Activated CD4-positive, CD25-positive, alpha-beta regulatory T cell treated with anti-CD3 and anti-CD28 coated beads, Interleukin-2, amount 50 U/mL, for 72 hours (primary cell): ENCODE measurements around the gene COL2A1.

ENCODE experiments used
- DNase-seq: peaks from one replicate; pipeline ENCODE4 v3.0.0; 2021

The COL2A1 gene

DNA sequence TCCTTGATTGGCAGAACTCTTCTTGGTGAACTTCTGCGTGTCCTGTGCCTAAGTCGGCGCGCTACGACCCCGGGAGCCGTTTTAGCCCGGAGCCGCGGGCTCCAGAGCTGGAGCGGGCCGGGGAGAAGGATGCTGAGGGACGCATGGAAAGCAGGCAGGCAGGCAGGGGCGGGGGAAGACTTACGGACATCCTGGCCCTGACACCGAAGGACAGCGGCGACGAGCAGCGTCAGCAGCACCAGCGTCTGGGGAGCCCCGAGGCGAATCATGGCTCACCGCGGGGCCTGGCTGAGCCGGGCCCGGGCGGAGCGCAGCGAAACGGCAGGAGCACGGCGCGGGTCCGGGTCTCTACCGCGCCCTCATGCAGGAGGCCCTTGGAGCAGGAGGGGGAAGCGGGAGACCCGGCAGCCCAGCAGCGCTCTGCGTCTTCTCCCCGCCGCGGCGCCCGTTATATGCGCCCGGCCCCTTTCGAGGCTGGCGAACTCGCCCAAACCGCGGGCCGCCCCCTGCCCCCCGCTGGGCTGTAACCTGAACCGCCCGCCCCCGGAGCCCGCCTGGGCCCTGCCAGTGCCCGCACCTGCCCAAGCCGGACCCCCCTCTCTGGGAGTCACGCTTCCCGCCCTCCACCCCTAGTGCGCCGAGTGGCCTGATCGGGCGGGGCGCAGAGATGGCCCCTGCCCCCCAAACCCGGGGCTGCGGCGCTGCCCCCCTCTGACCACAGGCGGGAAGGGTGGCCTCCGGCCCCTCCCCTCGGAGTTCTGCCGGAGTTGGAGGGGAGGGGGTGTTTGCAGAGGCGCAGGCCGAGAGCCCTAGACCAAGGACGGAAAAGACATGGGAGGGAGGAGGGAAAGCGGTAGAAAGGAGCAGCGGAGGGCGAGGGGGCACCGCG is at the start of gene COL2A1:
Gene COL2A1, minus strand, starts transcription at position 424 of the 889 bp plus-strand sequence. Its CDS starts 155 bp downstream, at position 269.
- DNase-seq = peak; percentile 41

DNA sequence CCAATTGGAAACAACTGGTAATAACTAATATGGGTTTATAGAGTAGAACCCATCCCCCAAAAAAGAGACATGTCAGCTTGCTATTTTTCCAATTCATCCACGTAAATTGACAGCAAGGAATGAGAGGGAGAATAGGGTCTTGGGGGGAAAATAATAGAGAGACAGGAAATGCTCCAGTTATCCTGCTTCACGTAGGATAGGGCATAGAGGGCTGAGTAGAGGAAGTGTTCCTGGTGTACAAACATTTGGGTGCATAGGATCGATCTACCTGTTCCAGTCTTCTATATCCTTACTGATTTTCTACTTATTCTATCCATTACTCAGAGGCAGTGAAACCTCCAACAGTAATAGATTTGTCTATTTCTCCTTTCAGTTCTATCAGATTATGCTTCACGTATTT is 49.6 kb upstream of the COL2A1 start:
- no peak for DNase-seq

DNA sequence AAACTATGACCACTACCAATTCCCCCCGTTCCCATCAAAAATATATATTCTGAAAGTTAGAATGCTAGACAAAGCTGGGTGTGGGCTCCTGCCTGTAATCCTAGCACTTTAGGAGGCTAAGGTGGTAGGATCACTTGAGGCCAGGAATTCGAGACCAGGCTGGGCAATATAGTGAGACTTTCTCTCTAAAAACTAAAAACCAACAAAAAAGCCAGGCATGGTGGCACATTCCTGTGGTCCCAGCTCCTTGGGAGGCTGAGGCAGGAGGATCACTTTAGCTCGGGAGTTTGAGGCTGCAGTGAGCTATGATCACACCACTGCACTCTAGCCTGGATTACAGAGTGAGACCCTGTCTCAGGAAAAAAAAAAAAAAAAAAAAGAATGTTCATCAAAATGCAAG is 48.8 kb upstream of the COL2A1 start:
- no peak for DNase-seq

DNA sequence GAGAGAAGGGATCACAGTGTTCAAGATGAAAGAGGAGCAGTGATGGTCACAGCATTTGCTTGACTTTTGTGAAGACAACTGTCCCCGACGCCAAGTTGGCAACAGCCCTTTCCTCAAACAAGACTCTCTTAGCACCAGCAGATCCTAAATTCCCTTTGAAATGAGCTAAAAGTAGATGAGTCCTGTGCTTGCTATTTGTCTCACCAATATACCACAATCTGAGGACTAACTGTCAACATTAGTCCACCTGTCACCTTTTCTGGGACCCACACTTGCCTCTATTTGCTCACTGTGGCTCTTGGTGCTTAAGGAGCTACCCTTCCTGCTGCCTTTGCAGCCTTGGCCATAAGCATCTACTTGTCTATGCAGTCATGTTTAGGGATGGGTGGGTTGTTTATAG is 47.4 kb upstream of the COL2A1 start:
- no peak for DNase-seq

DNA sequence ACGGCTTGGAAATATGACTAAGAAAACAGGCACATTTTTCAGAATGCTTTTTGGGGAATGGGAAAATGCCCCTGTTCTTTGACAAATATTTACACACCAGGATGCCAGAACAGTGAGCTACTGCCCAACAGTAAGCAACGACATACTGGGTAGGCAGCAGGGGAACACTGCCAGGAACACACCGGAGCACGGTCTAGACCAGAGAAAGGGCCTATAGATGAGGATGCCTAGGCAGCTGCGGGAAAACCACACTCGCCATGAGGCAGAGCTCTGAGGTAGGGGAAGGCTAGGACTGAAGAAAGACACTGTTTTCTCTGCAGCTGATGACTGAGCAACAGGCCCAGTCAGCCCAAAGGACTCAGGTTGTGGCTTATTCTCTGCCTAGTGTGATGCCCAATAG is 45.9 kb upstream of the COL2A1 start:
- DNase-seq = no peak

DNA sequence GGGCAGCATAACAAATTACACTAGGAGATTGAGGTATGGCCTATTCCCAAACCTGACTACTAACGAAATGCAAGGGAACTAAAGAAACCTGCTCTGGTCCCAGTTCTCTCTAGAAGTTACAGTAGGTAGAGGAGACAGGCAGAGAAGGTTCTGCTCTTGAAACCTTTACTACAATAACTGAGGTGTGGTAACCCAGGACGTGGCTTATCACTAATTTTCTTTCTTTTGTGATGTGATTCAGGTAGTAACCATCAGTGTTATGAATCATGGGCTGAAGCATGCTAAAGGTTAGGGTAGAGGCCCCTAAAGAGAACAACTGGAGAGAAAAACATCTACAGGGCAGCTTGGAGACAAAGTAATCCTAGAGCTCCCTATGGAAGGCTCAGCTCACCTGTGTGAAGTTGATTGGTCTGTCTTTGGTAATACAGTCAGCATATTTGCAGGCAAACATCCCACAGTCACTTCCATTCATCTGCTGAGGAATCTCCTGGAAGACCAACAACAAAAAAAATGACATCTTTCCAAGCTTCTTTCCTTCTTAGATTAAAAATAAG is 41.8 kb upstream of the COL2A1 start:
- no peak for DNase-seq

DNA sequence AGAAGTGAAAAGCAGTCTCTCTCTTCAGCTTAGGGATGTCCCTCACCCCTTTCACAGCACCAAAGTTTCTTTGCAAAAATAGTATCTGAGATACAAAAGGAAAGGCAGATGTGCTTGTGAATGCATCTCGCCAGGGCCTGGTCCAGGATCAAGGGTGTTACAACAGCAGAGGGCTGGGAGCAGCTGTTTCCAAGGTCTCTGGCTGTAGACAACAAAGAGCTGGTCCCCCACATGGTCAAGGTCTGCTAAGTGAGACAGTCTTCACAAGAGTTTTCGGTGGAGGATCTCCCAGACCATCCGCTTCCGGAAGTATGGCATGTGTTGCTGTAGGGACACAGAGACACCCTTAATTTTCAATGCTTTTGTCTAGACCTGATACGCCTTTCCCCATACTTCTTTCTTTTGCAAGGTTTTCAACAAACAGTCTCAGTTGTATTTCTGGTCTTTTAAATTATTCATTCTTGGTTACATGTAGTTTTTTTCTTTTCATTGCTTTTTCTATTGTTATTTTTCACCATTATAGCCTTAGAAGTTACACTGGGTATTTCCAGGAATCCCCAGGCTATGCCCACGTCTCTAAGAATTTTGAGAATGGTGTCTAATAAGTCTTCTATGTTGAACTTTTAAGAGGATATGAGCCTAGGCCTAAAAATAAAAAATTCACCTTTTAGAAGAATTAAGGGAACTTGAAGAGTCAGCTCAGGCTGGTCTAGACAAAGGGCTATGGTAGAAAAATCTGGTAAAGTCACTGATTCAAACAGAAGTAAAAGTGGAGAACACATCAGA is 41.0 kb upstream of the COL2A1 start:
- no peak for DNase-seq

DNA sequence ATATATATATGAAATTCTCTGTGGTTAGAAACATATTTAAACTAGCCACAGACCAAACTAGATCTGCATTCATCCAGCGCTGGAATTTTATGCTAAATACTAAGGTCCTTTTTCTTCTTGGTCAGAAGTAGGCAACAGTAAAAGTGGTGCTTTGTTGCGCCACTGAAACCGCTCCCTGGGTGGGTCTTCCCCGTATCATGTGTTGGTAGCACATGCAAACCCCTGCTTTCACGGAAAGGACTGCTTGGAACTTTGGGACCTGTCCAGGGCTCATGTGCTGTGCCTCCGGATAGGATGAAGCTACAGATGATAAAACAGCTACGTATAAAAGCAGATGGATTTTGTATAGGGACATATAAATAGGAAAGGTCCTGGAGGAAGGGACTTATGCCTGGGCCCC is 40.1 kb upstream of the COL2A1 start:
- no peak for DNase-seq

DNA sequence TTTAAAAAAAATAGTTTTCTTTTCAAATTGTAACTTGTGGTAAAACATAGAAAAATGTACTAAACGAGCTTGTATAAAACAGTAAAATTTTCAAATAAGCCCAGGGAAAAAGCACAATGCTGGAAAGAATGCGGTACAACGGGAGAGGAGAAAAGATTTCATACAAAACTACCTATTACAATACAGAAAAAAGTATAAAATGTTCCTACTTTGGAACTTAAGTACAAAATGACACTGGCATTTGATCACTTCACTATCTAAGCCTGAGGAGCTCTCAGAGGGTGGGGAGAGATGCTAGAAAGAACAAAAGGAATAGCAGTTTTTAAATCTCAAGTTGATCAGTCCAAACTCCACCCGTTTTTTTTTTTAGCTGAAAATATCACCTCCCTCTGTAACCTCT is 39.5 kb upstream of the COL2A1 start:
- DNase-seq = no peak

DNA sequence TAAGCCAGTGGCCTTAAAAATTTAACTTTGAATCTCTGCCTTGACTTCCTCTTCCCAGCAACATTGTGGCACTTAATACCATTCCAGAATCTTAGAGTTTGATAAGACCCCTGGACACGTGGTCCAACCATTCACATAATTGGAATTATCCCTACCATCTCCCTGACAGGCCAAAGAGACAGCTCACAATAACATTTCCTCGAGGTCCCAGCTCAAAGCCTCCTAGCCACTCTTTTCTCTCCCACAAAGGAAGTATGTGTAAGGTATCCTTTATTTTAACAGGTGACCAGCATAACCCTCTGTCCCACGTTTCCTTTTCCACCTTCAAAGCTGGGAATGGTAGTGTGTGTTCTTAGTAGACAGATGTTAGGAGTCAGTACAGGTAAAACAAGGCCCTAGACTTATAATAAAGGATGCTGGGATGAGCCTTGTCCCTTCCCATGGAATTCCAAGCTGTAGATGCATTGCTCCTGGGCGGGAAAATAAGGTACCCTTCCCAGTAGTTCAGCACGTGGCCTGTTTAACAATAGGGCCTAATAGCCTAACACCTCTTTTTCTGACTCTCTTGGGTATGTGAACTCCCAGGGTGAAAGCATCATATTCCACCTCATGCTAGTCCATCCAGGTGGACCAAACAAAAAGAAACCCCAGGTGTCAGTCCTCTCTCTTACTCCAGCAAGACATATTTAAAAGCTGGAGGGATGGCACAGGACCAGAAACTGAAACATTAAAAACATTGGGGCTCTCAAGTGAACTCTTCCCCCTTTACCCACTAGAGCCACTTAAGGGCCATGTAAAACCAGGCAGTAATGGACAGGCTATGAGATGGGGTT is 37.5 kb upstream of the COL2A1 start:
- DNase-seq = no peak

DNA sequence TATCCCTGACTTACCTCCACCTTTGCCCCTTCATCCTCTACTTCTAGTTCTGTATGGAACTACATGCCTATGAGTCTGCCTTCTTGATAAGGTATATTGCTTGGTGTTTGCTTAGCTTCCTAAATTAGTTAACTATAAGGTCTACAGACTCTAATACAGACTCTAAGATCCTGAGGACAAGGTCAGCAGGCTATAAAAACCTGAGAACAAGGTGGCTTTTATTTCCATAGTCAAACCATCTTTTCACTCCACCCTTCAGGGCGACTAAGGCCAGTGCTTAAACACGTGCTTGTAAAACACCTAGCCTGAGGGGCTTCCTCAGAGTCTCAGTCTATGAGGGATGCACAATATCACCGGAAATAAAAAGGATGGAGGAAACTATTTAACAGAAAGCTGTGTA is 36.1 kb upstream of the COL2A1 start:
- no peak for DNase-seq

DNA sequence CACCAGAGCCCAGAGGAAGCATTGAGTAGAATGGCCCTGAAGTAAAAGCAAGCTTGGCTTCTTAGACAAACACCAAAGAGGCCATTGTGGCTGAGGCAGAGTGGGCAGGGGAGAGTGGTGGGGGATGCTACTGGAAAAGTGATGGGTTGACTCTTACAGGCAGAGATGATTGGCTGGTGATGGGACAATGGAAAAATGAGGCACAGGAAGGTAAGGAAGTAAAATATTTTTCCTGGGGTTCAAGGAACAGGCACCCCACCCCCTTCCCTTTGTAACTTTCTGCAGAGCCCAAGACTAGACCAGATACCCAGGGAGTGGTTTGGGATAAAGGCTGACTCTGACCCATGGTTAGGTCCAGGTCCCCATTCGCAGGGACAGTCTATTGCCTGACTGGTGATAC is 34.9 kb upstream of the COL2A1 start:
- DNase-seq = no peak

DNA sequence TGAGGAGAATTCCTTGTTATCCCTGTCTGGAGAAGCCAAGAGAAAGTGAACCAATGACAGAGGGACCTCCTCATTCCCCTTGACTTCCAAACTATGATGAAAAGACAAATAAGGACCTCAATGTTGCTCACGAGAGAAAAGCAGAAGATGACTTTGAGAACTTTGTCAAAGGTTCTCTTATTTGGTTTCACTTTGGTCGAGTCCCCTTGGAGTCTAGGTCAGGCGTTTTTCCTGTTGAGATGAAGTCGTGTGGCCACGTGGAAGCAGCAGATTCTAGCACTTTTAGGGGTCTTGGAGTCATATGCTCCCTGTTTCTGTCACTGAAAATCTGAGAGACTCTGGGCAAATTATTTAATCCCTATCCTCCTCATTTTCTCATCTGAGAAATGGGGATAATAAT is 33.8 kb upstream of the COL2A1 start:
- no peak for DNase-seq

DNA sequence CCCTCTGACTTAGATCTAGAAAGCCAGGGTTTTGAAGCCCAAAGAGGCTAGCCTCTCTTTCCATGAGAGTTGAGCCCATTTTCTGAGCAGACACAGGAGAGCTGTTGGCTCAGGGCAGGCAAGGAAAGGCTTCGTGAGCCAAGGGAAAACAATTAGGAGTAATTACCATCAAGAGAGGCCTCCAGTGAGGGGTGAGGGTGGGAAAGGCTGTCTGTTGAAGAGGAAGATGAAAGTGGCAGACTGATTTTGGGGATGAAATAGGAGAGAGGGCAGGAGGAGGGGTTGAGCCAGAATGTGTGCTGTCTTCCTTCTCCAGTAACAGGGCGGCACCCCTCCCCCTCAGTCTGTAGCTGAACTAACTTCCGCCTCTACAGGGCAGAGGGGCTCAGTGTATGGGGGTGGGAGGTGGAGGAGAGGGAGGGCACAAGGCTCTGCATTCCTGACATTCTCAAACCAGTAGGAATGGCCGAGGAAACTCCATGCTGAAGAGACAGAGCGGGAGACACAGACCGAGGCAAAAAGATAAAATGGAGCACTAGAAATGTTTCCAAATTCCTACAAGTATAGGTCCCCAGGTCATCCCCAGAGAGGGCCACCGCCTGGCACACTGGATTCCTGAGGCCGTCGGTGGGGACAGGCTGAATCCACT is 33.1 kb upstream of the COL2A1 start:
- DNase-seq = no peak

DNA sequence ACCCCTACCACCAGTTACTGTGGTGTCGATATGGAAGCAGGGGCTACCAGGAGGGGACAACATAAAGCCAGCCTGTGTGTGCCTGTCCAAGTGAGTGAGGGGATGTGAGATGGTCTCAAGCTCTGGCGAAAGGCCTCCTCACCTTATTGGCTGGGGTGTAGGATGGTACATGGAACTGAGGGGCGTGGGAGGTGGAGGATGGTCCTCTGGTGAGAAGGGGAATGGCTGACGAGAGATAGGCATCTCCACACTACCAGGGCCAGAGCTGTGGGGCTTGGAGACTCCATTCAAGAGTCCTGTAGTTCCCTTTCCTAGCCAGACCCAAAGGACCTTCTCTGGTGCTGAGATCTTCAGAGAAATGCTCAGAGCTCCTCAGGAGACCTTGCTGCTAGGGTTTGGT is 32.5 kb upstream of the COL2A1 start:
- DNase-seq = no peak

DNA sequence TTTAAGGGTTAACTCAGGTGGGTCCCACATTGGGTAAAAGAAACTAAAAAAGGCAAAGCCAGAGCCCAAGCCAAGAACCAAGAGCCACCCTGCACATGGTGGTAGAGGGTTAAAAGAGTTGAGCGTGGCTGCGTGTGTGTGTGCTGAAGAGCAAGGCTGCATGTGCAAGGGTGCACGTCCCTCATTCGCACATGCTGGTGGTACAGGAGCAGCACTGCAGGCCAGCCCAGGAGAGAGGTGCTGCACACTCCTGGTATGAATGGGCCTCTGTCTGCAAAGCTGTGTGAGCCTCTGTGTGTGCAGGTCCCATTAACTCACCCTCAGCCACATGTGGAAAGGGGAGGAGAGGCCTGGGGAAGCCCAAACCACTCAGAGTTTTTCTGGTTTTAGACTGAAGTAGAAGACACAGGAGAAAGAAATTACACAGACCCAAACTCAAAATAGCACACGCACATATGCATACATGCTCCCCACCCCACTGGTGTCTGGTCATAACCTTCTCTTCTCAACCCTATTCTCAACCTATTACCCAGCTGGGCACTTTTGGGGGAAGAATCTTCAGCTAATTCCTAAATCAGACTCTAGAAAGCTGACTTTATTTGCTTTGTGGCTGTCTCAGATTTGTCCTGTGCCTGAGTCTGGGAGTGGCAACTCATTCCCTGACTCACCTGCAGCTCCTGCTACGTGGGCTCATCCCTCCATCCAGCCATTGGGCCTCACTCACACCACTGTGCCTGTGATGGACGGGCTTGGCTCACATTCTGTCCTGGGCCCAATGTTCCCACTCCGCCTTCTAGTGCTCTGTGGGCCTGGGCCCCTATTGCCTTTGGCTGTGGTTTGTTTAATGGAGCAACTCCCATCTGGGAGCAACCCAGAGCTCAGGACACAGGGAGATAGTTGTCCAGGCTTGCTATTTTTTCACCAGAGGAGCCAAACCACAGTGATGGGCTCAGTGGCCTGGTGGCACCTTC is 30.8 kb upstream of the COL2A1 start:
- no peak for DNase-seq

DNA sequence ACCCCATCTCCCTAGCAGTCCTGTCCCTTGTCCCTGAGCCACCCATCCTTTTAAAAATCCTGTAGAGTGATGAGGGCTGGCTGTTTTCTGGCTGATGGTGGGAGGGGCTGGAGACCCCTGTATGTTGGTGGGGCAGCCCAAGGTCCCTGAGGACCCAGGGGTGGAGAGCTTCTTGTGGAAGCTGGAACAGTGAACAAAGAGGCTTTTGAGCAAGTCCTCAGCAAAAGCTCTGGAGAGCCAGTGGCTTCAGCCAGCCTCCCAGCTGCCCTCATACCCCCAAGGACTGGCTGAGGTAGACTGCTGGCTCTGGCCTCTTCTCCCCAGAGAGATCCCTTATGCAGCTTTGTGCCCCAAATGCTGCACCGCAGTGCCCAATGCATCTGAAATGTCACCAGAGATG is 29.2 kb upstream of the COL2A1 start:
- no peak for DNase-seq

DNA sequence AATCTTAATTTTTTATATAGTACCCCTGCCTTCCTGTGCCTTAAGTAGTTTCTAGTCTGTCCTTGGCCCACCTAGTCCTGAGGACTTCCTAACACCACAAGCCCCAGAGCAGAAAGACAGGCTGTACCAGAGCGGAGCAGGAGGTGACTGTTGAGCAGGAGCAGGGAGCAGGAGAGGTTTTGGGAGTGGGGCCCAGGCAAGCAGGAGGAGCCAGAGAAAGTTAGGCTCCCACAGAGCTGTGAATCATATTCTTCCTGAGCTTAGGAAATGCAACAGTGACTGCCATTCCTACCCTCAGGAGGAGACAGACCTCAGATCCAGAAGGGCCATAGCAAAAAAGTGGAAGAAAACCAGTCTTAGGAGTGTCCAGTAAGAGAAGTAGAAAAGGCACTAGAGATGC is 28.3 kb upstream of the COL2A1 start:
- no peak for DNase-seq

DNA sequence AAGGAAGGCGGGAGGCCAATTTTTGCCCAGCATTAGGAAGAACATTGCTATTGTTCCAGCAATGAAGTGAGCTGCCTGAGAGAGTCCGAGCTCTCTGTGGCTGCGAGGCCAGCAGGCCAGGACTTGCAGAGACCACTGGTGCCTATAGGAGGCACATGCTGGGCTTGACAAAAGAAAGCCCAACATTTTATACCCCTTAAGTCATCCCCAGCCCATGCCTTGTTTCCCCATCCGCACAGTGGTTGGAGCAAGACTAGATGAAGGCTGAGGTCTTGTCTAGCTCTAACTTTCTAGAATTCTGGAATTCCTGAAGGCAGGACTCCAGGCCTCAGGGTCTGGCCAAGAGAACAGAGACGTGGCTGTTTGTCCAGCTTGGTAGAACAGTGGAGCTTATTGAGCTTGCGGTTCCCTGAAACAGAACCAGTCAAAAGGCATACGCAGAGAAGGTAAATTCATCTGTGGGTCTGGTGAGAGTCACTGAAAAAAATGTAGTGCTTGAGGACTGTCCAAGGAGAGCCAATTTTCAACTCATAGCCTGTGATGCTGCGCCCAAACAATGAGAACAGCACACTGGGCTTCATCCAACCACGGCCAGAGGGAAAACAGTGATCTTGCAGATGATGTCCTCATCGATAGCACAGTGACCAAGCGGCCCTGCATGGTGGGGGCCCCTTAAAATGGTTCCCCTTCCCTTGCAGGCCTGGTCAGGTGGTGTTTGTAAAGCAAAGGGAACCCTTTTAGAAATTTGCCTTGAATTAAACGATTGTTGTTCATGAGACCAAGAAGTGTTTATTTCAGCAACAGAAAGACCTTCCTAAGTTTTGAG is 27.1 kb upstream of the COL2A1 start:
- DNase-seq = no peak

DNA sequence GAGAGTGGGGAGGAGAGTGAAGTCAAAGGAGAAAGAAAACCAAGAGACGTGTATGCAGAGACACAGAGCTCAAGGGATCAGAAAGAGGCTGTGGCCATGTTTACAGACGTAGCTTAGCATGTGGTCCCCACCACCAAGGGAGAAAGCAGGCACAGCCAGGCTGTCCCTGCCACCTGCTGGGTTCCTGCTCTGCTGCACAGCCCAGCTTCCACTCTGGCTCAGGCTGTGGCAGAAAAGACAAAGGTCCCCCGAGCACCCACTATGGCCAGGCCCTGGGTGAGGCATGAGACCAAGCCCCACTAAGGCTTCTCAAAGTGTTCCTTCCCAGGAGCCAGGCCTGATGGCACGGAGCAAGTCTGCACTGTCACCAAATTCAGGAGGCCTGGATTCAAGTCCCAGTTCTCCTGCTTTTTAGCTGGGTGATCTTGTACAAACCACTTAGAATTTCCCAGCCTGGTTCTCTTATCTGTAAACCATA is 25.9 kb upstream of the COL2A1 start:
- no peak for DNase-seq
